ENCODE data around the gene NXPE3.

GRCh38 chr3:101811875-101812274, 32.9 kb downstream of the NXPE3 start:
- TF ChIP-seq CTCF (IDR thresholded peaks at IDR 0.05) (no peak), POLR2A (IDR thresholded peaks at IDR 0.05) (no peak)
